ENCODE measurements around the gene PKLR.
A peak's percentile ranks its signal among the peaks of the same experiment; 100 is the strongest.
"Not testable (repeated sequence)": the region's sequence is repeated elsewhere in the genome, so short reads cannot be mapped to it uniquely, and the experiment has no call there.

PKLR gene

GRCh38 chr1:155301342-155301841, at the start of gene PKLR:
Gene PKLR (minus strand): TSS chr1:155301438. CDS start chr1:155301395, 43 bp downstream.
- DNase-seq (ENCODE audit: low spot score): no peak

- DNase-seq (ENCODE audit: low spot score): no peak
Measured at GRCh38 chr1:155342842-155343241, 41.6 kb upstream of the PKLR start.

- DNase-seq (ENCODE audit: low spot score): no peak
Measured at GRCh38 chr1:155339515-155340097, 38.4 kb upstream of the PKLR start.

GRCh38 chr1:155334962-155335361, 33.7 kb upstream of the PKLR start:
- no peak for DNase-seq (ENCODE audit: low spot score)

- DNase-seq (ENCODE audit: low spot score): no peak
Measured at GRCh38 chr1:155329980-155330598, 28.9 kb upstream of the PKLR start.

- not testable (repeated sequence) for DNase-seq (ENCODE audit: low spot score)
Measured at GRCh38 chr1:155328856-155329255, 27.6 kb upstream of the PKLR start.

- no peak for DNase-seq (ENCODE audit: low spot score)
Measured at GRCh38 chr1:155327981-155328380, 26.7 kb upstream of the PKLR start.

GRCh38 chr1:155326631-155327037, 25.4 kb upstream of the PKLR start:
- no peak for DNase-seq (ENCODE audit: low spot score)

- DNase-seq (ENCODE audit: low spot score): no peak
Measured at GRCh38 chr1:155326020-155326526, 24.8 kb upstream of the PKLR start.

- DNase-seq (ENCODE audit: low spot score): no peak
Measured at GRCh38 chr1:155325603-155325893, 24.3 kb upstream of the PKLR start.

GRCh38 chr1:155324717-155325602, 23.7 kb upstream of the PKLR start:
- no peak for DNase-seq (ENCODE audit: low spot score)

- peak; percentile 84 for DNase-seq (ENCODE audit: low spot score)
Measured at GRCh38 chr1:155324037-155324716, 22.9 kb upstream of the PKLR start.

GRCh38 chr1:155323729-155324036, 22.4 kb upstream of the PKLR start:
- peak; percentile 76 for DNase-seq (ENCODE audit: low spot score)

- peak; percentile 74 for DNase-seq (ENCODE audit: low spot score)
Measured at GRCh38 chr1:155322953-155323728, 21.9 kb upstream of the PKLR start.

GRCh38 chr1:155322571-155322952, 21.3 kb upstream of the PKLR start:
- DNase-seq (ENCODE audit: low spot score): no peak

- DNase-seq (ENCODE audit: low spot score): no peak
Measured at GRCh38 chr1:155321639-155322503, 20.6 kb upstream of the PKLR start.

GRCh38 chr1:155320661-155321617, 19.7 kb upstream of the PKLR start, which contains the start of gene RUSC1:
Gene RUSC1 (plus strand): TSS chr1:155320894. CDS start chr1:155321774, 880 bp downstream.
- peak; percentile 65 for DNase-seq (ENCODE audit: low spot score)

- no peak for DNase-seq (ENCODE audit: low spot score)
Measured at GRCh38 chr1:155320252-155320651, 19.0 kb upstream of the PKLR start.

- no peak for DNase-seq (ENCODE audit: low spot score)
Measured at GRCh38 chr1:155319536-155319935, 18.3 kb upstream of the PKLR start.

Measured in CD4-positive, alpha-beta T cell treated with Interleukin-6 at 100 ng/mL for 8 hours (primary cell).